Neural crest cell (in vitro differentiated cells): ENCODE measurements around the gene TAS2R13. TPM values are rescaled to one million over a fixed set of nuclear protein-coding genes. Genes with fewer than 3 reads are reported as not detected.

Experiments used
- DNase-seq: peaks from one replicate; pipeline ENCODE4 v3.0.0; 2021; ENCODE audit warnings: low read depth, mixed read lengths, low spot score
- H3K27ac Mint-ChIP-seq: one replicate; pipeline ENCODE4 v1.8.0; 2021; ENCODE audit warnings: mild to moderate bottlenecking, mixed read lengths; ENCODE audit not compliant: unreplicated experiment
- H3K27me3 Mint-ChIP-seq: 2 replicates; pipeline ENCODE4 v1.8.0; 2021; ENCODE audit warnings: low read depth, mild to moderate bottlenecking, mixed read lengths
- H3K36me3 Mint-ChIP-seq: 2 replicates; pipeline ENCODE4 v1.8.0; 2021; ENCODE audit warnings: low read depth, mild to moderate bottlenecking, mixed read lengths
- H3K4me1 Mint-ChIP-seq: 2 replicates; pipeline ENCODE4 v1.8.0; 2021; ENCODE audit warnings: mixed read lengths
- H3K4me3 Mint-ChIP-seq: one replicate; pipeline ENCODE4 v1.8.0; 2021; ENCODE audit warnings: mild to moderate bottlenecking, mixed read lengths
- H3K9me3 Mint-ChIP-seq: 2 replicates; pipeline ENCODE4 v1.8.0; 2021; ENCODE audit warnings: mixed read lengths
- CTCF ChIP-seq: fragments of 200-600 bp; sonication (generic); conservative IDR thresholded peaks from 2 replicates; pipeline ENCODE4 v1.5.0; 2021; ENCODE audit warnings: antibody characterized with exemption, mild to moderate bottlenecking
- total RNA-seq: library from RNA; stranded (reverse); gene quantifications from 2 replicates; pipeline ENCODE4 v1.2.1, GENCODE V29; 2021

TAS2R13 gene
- total RNA-seq, 1 donor from 2014 or later = 1.0 TPM

GRCh38 chr12:10928746-10929286 is 19.5 kb upstream of the TAS2R13 start, which contains the start of gene PRH2:
Gene PRH2, plus strand, starts transcription at chr12:10929236. Its CDS starts 38 bp downstream, at chr12:10929274.
- Mint-ChIP-seq H3K4me3 (no peak within 1 kb of the TSS), H3K36me3 (peaks cover 26% of the 10 kb centered on the region), H3K4me1 (no peaks in the 10 kb centered on the region), H3K27me3 (no peaks in the 10 kb centered on the region), H3K27ac (no peak within 1 kb of the TSS), H3K9me3 (peaks cover 5% of the 10 kb centered on the region)
- no peak for TF ChIP-seq CTCF
- no peak for DNase-seq

GRCh38 chr12:10926269-10926668 is 16.9 kb upstream of the TAS2R13 start:
- no peaks in the 10 kb centered on the region for H3K4me1 Mint-ChIP-seq
- no peaks in the 10 kb centered on the region for H3K27me3 Mint-ChIP-seq
- peaks cover 5% of the 10 kb centered on the region for H3K9me3 Mint-ChIP-seq

GRCh38 chr12:10919809-10920208 is 10.4 kb upstream of the TAS2R13 start:
- no peaks in the 10 kb centered on the region for H3K27me3 Mint-ChIP-seq
- H3K27ac Mint-ChIP-seq = no peak overlapping the region
- peaks cover 6% of the 10 kb centered on the region for H3K36me3 Mint-ChIP-seq
- no peak overlapping the region for H3K4me3 Mint-ChIP-seq
- H3K4me1 Mint-ChIP-seq = no peaks in the 10 kb centered on the region
- TF ChIP-seq CTCF = no peak
- no peaks in the 10 kb centered on the region for H3K9me3 Mint-ChIP-seq
- DNase-seq = no peak

More at GRCh38 chr12:10926269-10926668, 16.9 kb upstream of the TAS2R13 start:
- Mint-ChIP-seq H3K4me3 (no peak overlapping the region), H3K27ac (no peak overlapping the region), H3K36me3 (peaks cover 26% of the 10 kb centered on the region)
- DNase-seq = no peak
- TF ChIP-seq CTCF = no peak

- H3K36me3 Mint-ChIP-seq = peaks cover 19% of the 10 kb centered on the region
- no peaks in the 10 kb centered on the region for H3K27me3 Mint-ChIP-seq
- H3K9me3 Mint-ChIP-seq = peaks cover 5% of the 10 kb centered on the region
- H3K27ac Mint-ChIP-seq = no peak overlapping the region
- TF ChIP-seq CTCF = no peak
- no peak for DNase-seq
- H3K4me3 Mint-ChIP-seq = no peak overlapping the region
- no peaks in the 10 kb centered on the region for H3K4me1 Mint-ChIP-seq
These were observed 1.0 kb upstream of the TAS2R13 start for GRCh38 chr12:10910380-10910779.

- DNase-seq = no peak
- Mint-ChIP-seq H3K27ac (no peak overlapping the region), H3K9me3 (peaks cover 20% of the 10 kb centered on the region), H3K27me3 (no peaks in the 10 kb centered on the region), H3K4me1 (no peaks in the 10 kb centered on the region), H3K4me3 (no peak overlapping the region), H3K36me3 (peaks cover 55% of the 10 kb centered on the region)
- no peak for TF ChIP-seq CTCF
These were observed 4.7 kb downstream of the TAS2R13 start for GRCh38 chr12:10904686-10905085.
